Mesenchymal stem cell (in vitro differentiated cells and primary cell): ENCODE measurements around the gene ZNF578.
"Not testable (repeated sequence)": the region's sequence is repeated elsewhere in the genome, so short reads cannot be mapped to it uniquely, and the experiment has no call there.

Experiments
- DNase-seq: peaks from one replicate; pipeline ENCODE4 v3.0.0-alpha.2; 2013
- H2AFZ ChIP-seq: one replicate; pipeline ENCODE4 v1.6.1; 2013; ENCODE audit warnings: low read depth, mild to moderate bottlenecking, control low read depth, inconsistent platforms, low read length, moderate library complexity
- H2AK5ac ChIP-seq: 2 replicates; pipeline ENCODE4 v1.6.1; 2013; ENCODE audit warnings: low read length, moderate library complexity, mild to moderate bottlenecking, inconsistent platforms; ENCODE audit not compliant: severe bottlenecking
- H2BK120ac ChIP-seq: one replicate; pipeline ENCODE4 v1.6.1; 2013; ENCODE audit warnings: low read depth, mild to moderate bottlenecking, inconsistent platforms, low read length, moderate library complexity
- H2BK12ac ChIP-seq, 2 experiments: one replicate each; pipeline ENCODE4 v1.6.1; 2013; ENCODE audit warnings: inconsistent platforms in 2 of 2, low read length in 2 of 2, mild to moderate bottlenecking in 2 of 2, moderate library complexity in 2 of 2, control low read depth in 1 of 2
- H2BK15ac ChIP-seq: one replicate; pipeline ENCODE4 v1.6.1; 2013; ENCODE audit warnings: mild to moderate bottlenecking, low read depth, inconsistent platforms; ENCODE audit not compliant: poor library complexity, severe bottlenecking
- H2BK5ac ChIP-seq: 2 replicates; pipeline ENCODE4 v1.6.1; 2013; ENCODE audit warnings: low read depth, mild to moderate bottlenecking, low read length, control low read depth, inconsistent platforms; ENCODE audit not compliant: poor library complexity, severe bottlenecking
- H3K14ac ChIP-seq, 2 experiments: one replicate each; pipeline ENCODE4 v1.6.1; 2013; ENCODE audit warnings: inconsistent platforms in 2 of 2, low read length in 2 of 2, control low read depth in 1 of 2, mild to moderate bottlenecking in 1 of 2, moderate library complexity in 1 of 2
- H3K18ac ChIP-seq, 2 experiments: one replicate each; pipeline ENCODE4 v1.6.1; 2013; ENCODE audit warnings: inconsistent platforms in 2 of 2, low read length in 2 of 2, control low read depth in 1 of 2, low read depth in 1 of 2, mild to moderate bottlenecking in 1 of 2
- H3K23ac ChIP-seq, 2 experiments: one replicate each; pipeline ENCODE4 v1.6.1; 2013; ENCODE audit warnings: inconsistent platforms in 2 of 2, low read length in 2 of 2, mild to moderate bottlenecking in 2 of 2, moderate library complexity in 2 of 2, control low read depth in 1 of 2
- H3K27ac ChIP-seq: 2 replicates; pipeline ENCODE4 v1.5.1; 2013; ENCODE audit warnings: mild to moderate bottlenecking, moderate library complexity, low read length, control low read depth, inconsistent platforms; ENCODE audit not compliant: poor library complexity, severe bottlenecking
- H3K27me3 ChIP-seq, 2 experiments: 2 replicates each; pipeline versions ENCODE4 v1.6.1 to v1.7.0; 2013; ENCODE audit warnings: low read length in 2 of 2, mild to moderate bottlenecking in 2 of 2, moderate library complexity in 2 of 2, control low read depth in 1 of 2, inconsistent platforms in 1 of 2; ENCODE audit not compliant: control insufficient read depth in 1 of 2, insufficient read depth in 1 of 2
- H3K36me3 ChIP-seq, 2 experiments: 2 replicates each; pipeline versions ENCODE4 v1.6.1 to v1.7.0; 2013; ENCODE audit warnings: low read length in 2 of 2, control low read depth in 1 of 2, inconsistent platforms in 1 of 2, low read depth in 1 of 2, mild to moderate bottlenecking in 1 of 2; ENCODE audit not compliant: insufficient read depth in 2 of 2, control insufficient read depth in 1 of 2
- H3K4ac ChIP-seq, 2 experiments: one replicate each; pipeline ENCODE4 v1.6.1; 2013; ENCODE audit warnings: inconsistent platforms in 2 of 2, low read length in 2 of 2, mild to moderate bottlenecking in 2 of 2, moderate library complexity in 2 of 2, control low read depth in 1 of 2, low read depth in 1 of 2
- H3K4me1 ChIP-seq: 2 replicates; pipeline ENCODE4 v1.6.1; 2013; ENCODE audit warnings: low read depth, low read length, control low read depth; ENCODE audit not compliant: control insufficient read depth, insufficient read depth
- H3K4me2 ChIP-seq: 2 replicates; pipeline ENCODE4 v1.6.1; 2013; ENCODE audit warnings: low read length, mild to moderate bottlenecking, inconsistent platforms; ENCODE audit not compliant: poor library complexity, severe bottlenecking
- H3K4me3 ChIP-seq, 2 experiments: 2 replicates each; pipeline versions ENCODE4 v1.5.1 to v1.7.0; 2013; ENCODE audit warnings: low read length in 2 of 2, mild to moderate bottlenecking in 2 of 2, control low read depth in 1 of 2, low read depth in 1 of 2; ENCODE audit not compliant: insufficient read depth in 1 of 2
- H3K79me1 ChIP-seq: replicated peaks from 2 replicates; pipeline ENCODE4 v1.6.1; 2013; ENCODE audit warnings: mild to moderate bottlenecking, control low read depth, low read length, inconsistent platforms; ENCODE audit not compliant: poor library complexity, severe bottlenecking
- H3K9ac ChIP-seq: 2 replicates; pipeline ENCODE4 v1.7.0; 2013; ENCODE audit warnings: mild to moderate bottlenecking, low read length, moderate library complexity
- H3K9me3 ChIP-seq: 2 replicates; pipeline ENCODE4 v1.7.0; 2013; ENCODE audit warnings: mild to moderate bottlenecking, low read length; ENCODE audit not compliant: control insufficient read depth
- H4K8ac ChIP-seq: one replicate; pipeline ENCODE4 v1.6.1; 2013; ENCODE audit warnings: inconsistent platforms, mild to moderate bottlenecking, low read length, moderate library complexity
- H4K91ac ChIP-seq: one replicate; pipeline ENCODE4 v1.6.1; 2013; ENCODE audit warnings: mild to moderate bottlenecking, low read length, inconsistent platforms
- WGBS: methylation state at CpG from one replicate; pipeline ENCODE4 v1.1.7; 2013; ENCODE audit warnings: mixed read lengths; 5-methylcytosine and 5-hydroxymethylcytosine counted together

Gene ZNF578

GRCh38 chr19:52536448-52536800, 83.1 kb downstream of the ZNF578 start:
- H4K91ac ChIP-seq: no peak overlapping the region
- no peak overlapping the region for H2BK12ac ChIP-seq
- H3K14ac ChIP-seq: no peak overlapping the region
- H2BK15ac ChIP-seq: no peak overlapping the region
- peak overlapping the region in 1 of 2 experiments; percentile 97 for H3K23ac ChIP-seq
- peak overlapping the region in 1 of 2 experiments; percentile 87 for H3K18ac ChIP-seq
- no peak overlapping the region for H2BK5ac ChIP-seq
- H3K4me3 ChIP-seq: peak overlapping the region; percentile 66 to 87
- peak overlapping the region; percentile 82 for H3K9ac ChIP-seq
- H3K79me1 ChIP-seq: peaks cover 15% of the 10 kb centered on the region
- no peak overlapping the region for H2AFZ ChIP-seq
- H3K27ac ChIP-seq: no peak overlapping the region
- H3K27me3 ChIP-seq: no peaks in the 10 kb centered on the region
- WGBS: 7% methylated on average over 17 of the region's 17 CpGs
- H4K8ac ChIP-seq: no peak overlapping the region
- peaks cover 8% of the 10 kb centered on the region for H3K4me1 ChIP-seq
- H3K9me3 ChIP-seq: peaks cover 11% of the 10 kb centered on the region
- no peak overlapping the region for H3K4ac ChIP-seq
- H2BK120ac ChIP-seq: no peak overlapping the region
- H3K36me3 ChIP-seq: peaks cover 22% of the 10 kb centered on the region in 2 experiments
- DNase-seq: no peak
- peak overlapping the region; percentile 99 for H3K4me2 ChIP-seq
- no peak overlapping the region for H2AK5ac ChIP-seq

- H3K14ac ChIP-seq, H2AFZ ChIP-seq, H3K27me3 ChIP-seq, H2BK12ac ChIP-seq, H3K4me1 ChIP-seq, H3K4me3 ChIP-seq, H3K23ac ChIP-seq, H3K27ac ChIP-seq, H3K4ac ChIP-seq, H2BK5ac ChIP-seq, H3K4me2 ChIP-seq, H2BK15ac ChIP-seq, H2BK120ac ChIP-seq, DNase-seq, H3K9ac ChIP-seq, H4K8ac ChIP-seq, H3K18ac ChIP-seq, H2AK5ac ChIP-seq, H4K91ac ChIP-seq: not testable (repeated sequence)
- 70% methylated on average over 2 of the region's 4 CpGs for WGBS
- Histone ChIP-seq H3K79me1 (peaks cover 22% of the 10 kb centered on the region), H3K9me3 (peaks cover 34% of the 10 kb centered on the region), H3K36me3 (peaks cover 26 to 31% of the 10 kb centered on the region in 2 experiments)
These were observed 85.5 kb downstream of the ZNF578 start for GRCh38 chr19:52538815-52539214.

GRCh38 chr19:52541176-52541575, 87.8 kb downstream of the ZNF578 start:
- H3K18ac ChIP-seq, H3K23ac ChIP-seq, H3K9ac ChIP-seq, H3K27me3 ChIP-seq, H3K4me3 ChIP-seq, H2BK120ac ChIP-seq, H2AK5ac ChIP-seq, H2AFZ ChIP-seq, H2BK5ac ChIP-seq, H3K4me2 ChIP-seq, H2BK15ac ChIP-seq, H3K4ac ChIP-seq, H3K4me1 ChIP-seq, H2BK12ac ChIP-seq, H3K14ac ChIP-seq, H4K91ac ChIP-seq, DNase-seq, H3K27ac ChIP-seq, H4K8ac ChIP-seq: not testable (repeated sequence)
- WGBS: 91% methylated on average over 3 of the region's 5 CpGs
- H3K79me1 ChIP-seq: peaks cover 22% of the 10 kb centered on the region
- peaks cover 44% of the 10 kb centered on the region in 2 experiments for H3K36me3 ChIP-seq
- peaks cover 54% of the 10 kb centered on the region for H3K9me3 ChIP-seq

GRCh38 chr19:52541608-52542007, 88.3 kb downstream of the ZNF578 start:
- Histone ChIP-seq H3K9ac (no peak overlapping the region), H2BK15ac (no peak overlapping the region), H2BK5ac (no peak overlapping the region), H3K18ac (no peak overlapping the region), H2AK5ac (no peak overlapping the region), H3K4ac (no peak overlapping the region), H2AFZ (no peak overlapping the region), H3K9me3 (peaks cover 58% of the 10 kb centered on the region), H3K4me1 (no peaks in the 10 kb centered on the region), H4K8ac (no peak overlapping the region), H3K27ac (no peak overlapping the region), H2BK12ac (no peak overlapping the region), H3K79me1 (peaks cover 18% of the 10 kb centered on the region), H3K4me2 (no peak overlapping the region), H3K14ac (no peak overlapping the region), H3K36me3 (peaks cover 47 to 48% of the 10 kb centered on the region in 2 experiments), H2BK120ac (no peak overlapping the region), H4K91ac (no peak overlapping the region), H3K4me3 (no peak overlapping the region), H3K27me3 (no peaks in the 10 kb centered on the region), H3K23ac (no peak overlapping the region)
- DNase-seq: no peak
- 83% methylated on average over 4 of the region's 5 CpGs for WGBS
